Ectodermal cell (in vitro differentiated cells): ENCODE measurements around the gene SMC1B.

Source experiments
- H3K27ac ChIP-seq: 2 replicates; pipeline ENCODE4 v1.7.0; 2013; ENCODE audit warnings: mild to moderate bottlenecking, low read depth, low read length; ENCODE audit not compliant: insufficient read depth, poor library complexity, severe bottlenecking
- H3K27me3 ChIP-seq: 2 replicates; pipeline ENCODE4 v1.7.0; 2013; ENCODE audit warnings: mild to moderate bottlenecking, low read length; ENCODE audit not compliant: insufficient read depth, control insufficient read depth, poor library complexity, severe bottlenecking
- H3K36me3 ChIP-seq: one replicate; pipeline ENCODE4 v1.7.0; 2013; ENCODE audit warnings: low read length; ENCODE audit not compliant: control insufficient read depth, insufficient read depth
- H3K4me1 ChIP-seq: one replicate; pipeline ENCODE4 v1.7.0; 2013; ENCODE audit warnings: low read length; ENCODE audit not compliant: control insufficient read depth, insufficient read depth
- H3K4me3 ChIP-seq: 2 replicates; pipeline ENCODE4 v1.7.0; 2013; ENCODE audit warnings: low read depth, low read length, control low read depth; ENCODE audit not compliant: insufficient read depth
- H3K9me3 ChIP-seq: 2 replicates; pipeline ENCODE4 v1.7.0; 2013; ENCODE audit warnings: mild to moderate bottlenecking, low read length, moderate library complexity; ENCODE audit not compliant: control insufficient read depth
- WGBS, 2 experiments: methylation state at CpG; one replicate each; pipeline ENCODE4 v1.1.7; 2013; ENCODE audit warnings: missing lambda C conversion rate in 2 of 2; 5-methylcytosine and 5-hydroxymethylcytosine counted together

Gene SMC1B

GRCh38 chr22:45351956-45352355 lies 61.4 kb downstream of the SMC1B start:
- Histone ChIP-seq H3K27me3 (no peaks in the 10 kb centered on the region), H3K27ac (no peak overlapping the region), H3K36me3 (no peaks in the 10 kb centered on the region), H3K4me1 (no peaks in the 10 kb centered on the region), H3K4me3 (no peak overlapping the region), H3K9me3 (no peaks in the 10 kb centered on the region)
- WGBS, 2 experiments = 100% methylated on average over 1 of the region's 1 CpG; no CpG with 5 or more reads in 1 of the 2 experiments

GRCh38 chr22:45349916-45350315 lies 63.5 kb downstream of the SMC1B start:
- Histone ChIP-seq H3K4me3 (no peak overlapping the region), H3K9me3 (no peaks in the 10 kb centered on the region), H3K27ac (no peak overlapping the region), H3K27me3 (no peaks in the 10 kb centered on the region), H3K36me3 (no peaks in the 10 kb centered on the region), H3K4me1 (no peaks in the 10 kb centered on the region)
- 93 to 96% methylated on average over 2 to 3 of the region's 3 CpGs for WGBS, 2 experiments

- Histone ChIP-seq H3K4me1 (no peaks in the 10 kb centered on the region), H3K27ac (no peak overlapping the region), H3K36me3 (no peaks in the 10 kb centered on the region), H3K4me3 (no peak overlapping the region), H3K27me3 (no peaks in the 10 kb centered on the region), H3K9me3 (no peaks in the 10 kb centered on the region)
- WGBS, 2 experiments = 67 to 77% methylated on average over 5 of the region's 5 CpGs
Observed at GRCh38 chr22:45344334-45344733, 69.1 kb downstream of the SMC1B start.

- Histone ChIP-seq H3K27ac (no peak overlapping the region), H3K9me3 (no peaks in the 10 kb centered on the region), H3K36me3 (no peaks in the 10 kb centered on the region), H3K27me3 (no peaks in the 10 kb centered on the region), H3K4me3 (no peak overlapping the region), H3K4me1 (no peaks in the 10 kb centered on the region)
- 93 to 95% methylated on average over 8 of the region's 8 CpGs for WGBS, 2 experiments
Observed at GRCh38 chr22:45343143-45343542, 70.3 kb downstream of the SMC1B start.

- Histone ChIP-seq H3K9me3 (no peaks in the 10 kb centered on the region), H3K4me3 (no peak overlapping the region), H3K27ac (no peak overlapping the region), H3K27me3 (no peaks in the 10 kb centered on the region), H3K4me1 (no peaks in the 10 kb centered on the region), H3K36me3 (no peaks in the 10 kb centered on the region)
- WGBS, 2 experiments = 88 to 91% methylated on average over 6 of the region's 6 CpGs
Observed at GRCh38 chr22:45341498-45341897, 71.9 kb downstream of the SMC1B start.

GRCh38 chr22:45340323-45340722 lies 73.1 kb downstream of the SMC1B start:
- 90% methylated on average over 8 of the region's 8 CpGs for WGBS, 2 experiments
- H3K4me1 ChIP-seq = no peaks in the 10 kb centered on the region
- H3K4me3 ChIP-seq = no peak overlapping the region
- no peaks in the 10 kb centered on the region for H3K9me3 ChIP-seq
- H3K27ac ChIP-seq = no peak overlapping the region
- H3K27me3 ChIP-seq = no peaks in the 10 kb centered on the region
- no peaks in the 10 kb centered on the region for H3K36me3 ChIP-seq

GRCh38 chr22:45338795-45339194 lies 74.6 kb downstream of the SMC1B start:
- H3K36me3 ChIP-seq = no peaks in the 10 kb centered on the region
- 74 to 75% methylated on average over 7 of the region's 7 CpGs for WGBS, 2 experiments

GRCh38 chr22:45337536-45337935 lies 75.9 kb downstream of the SMC1B start:
- Histone ChIP-seq H3K27me3 (no peaks in the 10 kb centered on the region), H3K36me3 (peaks cover 1% of the 10 kb centered on the region), H3K4me1 (no peaks in the 10 kb centered on the region), H3K9me3 (no peaks in the 10 kb centered on the region), H3K4me3 (no peak overlapping the region), H3K27ac (no peak overlapping the region)
- WGBS, 2 experiments = 93 to 94% methylated on average over 9 of the region's 9 CpGs

More at GRCh38 chr22:45338795-45339194, 74.6 kb downstream of the SMC1B start:
- Histone ChIP-seq H3K4me3 (no peak overlapping the region), H3K27ac (no peak overlapping the region), H3K9me3 (no peaks in the 10 kb centered on the region), H3K27me3 (no peaks in the 10 kb centered on the region), H3K4me1 (no peaks in the 10 kb centered on the region)

GRCh38 chr22:45336971-45337431 lies 76.4 kb downstream of the SMC1B start:
- no peaks in the 10 kb centered on the region for H3K4me1 ChIP-seq
- no peaks in the 10 kb centered on the region for H3K27me3 ChIP-seq
- WGBS, 2 experiments = 93% methylated on average over 18 of the region's 18 CpGs
- H3K27ac ChIP-seq = no peak overlapping the region
- no peaks in the 10 kb centered on the region for H3K9me3 ChIP-seq
- H3K36me3 ChIP-seq = peaks cover 6% of the 10 kb centered on the region
- H3K4me3 ChIP-seq = no peak overlapping the region

GRCh38 chr22:45335854-45336522 lies 77.4 kb downstream of the SMC1B start:
- Histone ChIP-seq H3K36me3 (peaks cover 6% of the 10 kb centered on the region), H3K27me3 (no peaks in the 10 kb centered on the region), H3K27ac (no peak overlapping the region), H3K4me1 (no peaks in the 10 kb centered on the region), H3K9me3 (no peaks in the 10 kb centered on the region), H3K4me3 (no peak overlapping the region)
- WGBS, 2 experiments = 92 to 93% methylated on average over 29 of the region's 29 CpGs
